ENCODE results near the gene DDB1. TPM values are rescaled to one million over a fixed set of nuclear protein-coding genes. Genes with fewer than 3 reads are reported as not detected.

The DDB1 gene
- total and polyA plus RNA-seq, 10 of the 15 experiments (the other 5 are each of a cell fraction or from before 2014, with no cell fraction given) = 136 to 272 (median 216) TPM

- Histone ChIP-seq H4K20me1 (ENCODE audit: control insufficient read depth, insufficient read depth) (no peaks in the 10 kb centered on the region), H3K79me2 (ENCODE audit: control insufficient read depth, insufficient read depth, low read length) (no peaks in the 10 kb centered on the region), H3K4me2 (ENCODE audit: control insufficient read depth, insufficient read depth) (no peak overlapping the region), H3K9me3 (replicated peaks; ENCODE audit: control insufficient read depth, insufficient read depth, low read length) (no peaks in the 10 kb centered on the region), H3K27me3 (replicated peaks in 1 of 2; ENCODE audit: control insufficient read depth in 2 of 2, insufficient read depth in 2 of 2, low read length in 1 of 2) (no peaks in the 10 kb centered on the region), H3K4me3 (no peak overlapping the region), H3K36me3 (ENCODE audit: control insufficient read depth in 2 of 2, insufficient read depth in 2 of 2, low read length in 1 of 2) (no peaks in the 10 kb centered on the region; a peak in 1 of 4 replicates), H3K9ac (ENCODE audit: control insufficient read depth, insufficient read depth, low read length) (no peak overlapping the region), H3K4me1 (ENCODE audit: control insufficient read depth, insufficient read depth, low read length) (no peaks in the 10 kb centered on the region), H2AFZ (ENCODE audit: control insufficient read depth, low read depth, low read length) (no peak overlapping the region), H3K27ac (ENCODE audit: control insufficient read depth, insufficient read depth) (no peak overlapping the region)
- SMC1A ChIA-PET (ENCODE audit: uncharacterized antibody, unreplicated experiment) = no interaction called here
- DNase-seq (ENCODE audit: low read depth, low spot score) = no peak
- TF ChIP-seq USF2 (IDR thresholded peaks at IDR 0.05; ENCODE audit: borderline replicate concordance, low read depth, low read length) = no peak
- TF ChIP-seq TARDBP (IDR thresholded peaks at IDR 0.05; ENCODE audit: borderline replicate concordance) = no peak
- no peak for TF ChIP-seq ZBTB33 (IDR thresholded peaks at IDR 0.05)
- no peak for TF ChIP-seq RAD51 (IDR thresholded peaks at IDR 0.05)
- intact Hi-C loops (cut with micrococcal nuclease; ENCODE audit: unreplicated experiment) = no loop called here
- 71% methylated on average over 15 of the region's 15 CpGs for WGBS (ENCODE audit: insufficient coverage, insufficient replicate concordance, low lambda C conversion rate, missing lambda C conversion rate)
- CTCF ChIA-PET = no interaction called here
- in situ Hi-C loops (cut with MboI) = loop anchor here (5.0 kb wide), 1 partner anchor 76 kb away; no protein-coding TSS in a partner anchor
- FAIRE-seq = no peak
- RAD21 ChIA-PET (ENCODE audit: unreplicated experiment) = no interaction called here
- POLR2A ChIA-PET = no interaction called here
- ATAC-seq = no peak
- BruUV-seq (replicated peaks) = no TSS peak
Measured at GRCh38 chr11:61268588-61269250, 64.2 kb downstream of the DDB1 start.

Measured in GM12878 (cell line).